Endothelial cell of umbilical vein (primary cell): ENCODE results near the gene DEPDC4. TPM values are rescaled to one million over a fixed set of nuclear protein-coding genes. Genes with fewer than 3 reads are reported as not detected.

Experiments used
- BruUV-seq: library from RNA; stranded (reverse); fragments of 400-500 nt; replicated peaks from 2 replicates; lab custom pipeline; 2021; lab: Mats Ljungman, UMichigan
- CTCF ChIA-PET: fragments of 300-600, 350-600 bp; sonication (Branson Sonifier 250); formaldehyde crosslinking; loops from one replicate; lab custom pipeline; 2021; ENCODE audit warnings: antibody characterized with exemption, inconsistent platforms; lab: Charles Lee
- POLR2A ChIA-PET: fragments of 300-600, 350-600 bp; sonication (Branson Sonifier 250); formaldehyde crosslinking; loops from one replicate; lab custom pipeline; 2021; ENCODE audit warnings: antibody characterized with exemption, inconsistent platforms; lab: Charles Lee
- DNase-seq: peaks from one replicate; pipeline ENCODE4 v3.0.0-alpha.2; 2011; ENCODE audit warnings: low read depth, low spot score
- FAIRE-seq: peaks from 2 replicates; lab custom pipeline; 2011; peaks lifted over from hg19 to GRCh38; lab: Jason Lieb, UNC
- H2AFZ ChIP-seq: 2 replicates; pipeline ENCODE4 v1.6.0; 2012; ENCODE audit warnings: low read depth, low read length, control low read depth, inconsistent platforms
- H3K27ac ChIP-seq: 2 replicates; pipeline ENCODE4 v1.5.1; 2011; ENCODE audit warnings: low read depth, mild to moderate bottlenecking, control low read depth, low read length, moderate library complexity; ENCODE audit not compliant: insufficient read depth
- H3K27me3 ChIP-seq, 2 experiments: 2 replicates each; pipeline versions ENCODE4 v1.6.0 to v1.6.1; 2011; ENCODE audit warnings: low read length in 2 of 2, mixed read lengths in 1 of 2; ENCODE audit not compliant: control insufficient read depth in 2 of 2, insufficient read depth in 2 of 2
- H3K36me3 ChIP-seq, 2 experiments: 2 replicates in 1 of 2; 3 replicates in 1 of 2; pipeline ENCODE4 v1.5.1; 2011; ENCODE audit warnings: low read length in 2 of 2, mild to moderate bottlenecking in 1 of 2, moderate library complexity in 1 of 2; ENCODE audit not compliant: control insufficient read depth in 2 of 2, insufficient read depth in 2 of 2; ENCODE audit errors: extremely low read depth in 1 of 2
- H3K4me1 ChIP-seq: 3 replicates; pipeline ENCODE4 v1.5.1; 2011; ENCODE audit warnings: mild to moderate bottlenecking, low read length; ENCODE audit not compliant: control insufficient read depth, insufficient read depth; ENCODE audit errors: extremely low read depth
- H3K4me2 ChIP-seq: 2 replicates; pipeline ENCODE4 v1.6.1; 2011; ENCODE audit warnings: low read length, control low read depth, mixed read lengths; ENCODE audit not compliant: insufficient read depth
- H3K4me3 ChIP-seq, 3 experiments: fragments of 200-600 bp in 1 of 3; sonication (generic), shearing (Covaris generic) in 1 of 3; replicated peaks in 1 of 3; 2 replicates each; pipeline ENCODE4 v1.5.1; 2011 to 2016; ENCODE audit warnings: control low read depth in 3 of 3, low read length in 3 of 3, mild to moderate bottlenecking in 2 of 3, inconsistent platforms in 1 of 3, low read depth in 1 of 3, moderate library complexity in 1 of 3; ENCODE audit not compliant: insufficient read depth in 1 of 3
- H3K79me2 ChIP-seq: 2 replicates; pipeline ENCODE4 v1.6.0; 2012; ENCODE audit warnings: low read length, inconsistent platforms; ENCODE audit not compliant: control insufficient read depth, insufficient read depth
- H3K9ac ChIP-seq: replicated peaks from 2 replicates; pipeline ENCODE3; 2011; ENCODE audit warnings: low read length, control low read depth; ENCODE audit not compliant: insufficient read depth; ENCODE audit errors: extremely low read depth
- H3K9me1 ChIP-seq: replicated peaks from 3 replicates; pipeline ENCODE4 v1.6.0; 2011; ENCODE audit warnings: mild to moderate bottlenecking, low read length; ENCODE audit not compliant: control insufficient read depth, insufficient read depth; ENCODE audit errors: extremely low read depth
- H3K9me3 ChIP-seq: replicated peaks from 2 replicates; pipeline ENCODE4 v1.5.1; 2012; ENCODE audit warnings: low read length, inconsistent platforms; ENCODE audit not compliant: control insufficient read depth, insufficient read depth
- H4K20me1 ChIP-seq: replicated peaks from 2 replicates; pipeline ENCODE3; 2011; ENCODE audit warnings: mild to moderate bottlenecking, low read length; ENCODE audit not compliant: control insufficient read depth, insufficient read depth; ENCODE audit errors: extremely low read depth
- FOS ChIP-seq: IDR thresholded peaks from 2 replicates; pipeline ENCODE4 v1.6.1; 2011; ENCODE audit warnings: mild to moderate bottlenecking, low read length, moderate library complexity, borderline replicate concordance; ENCODE audit not compliant: insufficient read depth
- GATA2 ChIP-seq: IDR thresholded peaks from 2 replicates; pipeline ENCODE4 v1.7.0; 2011; ENCODE audit warnings: low read depth, mild to moderate bottlenecking, moderate library complexity, mixed read lengths, low read length; ENCODE audit not compliant: insufficient read length, insufficient read depth
- JUN ChIP-seq: IDR thresholded peaks from 2 replicates; pipeline ENCODE4 v1.6.1; 2011; ENCODE audit warnings: borderline replicate concordance, low read depth; ENCODE audit not compliant: insufficient read length, insufficient read depth
- MAX ChIP-seq: IDR thresholded peaks from 2 replicates; pipeline ENCODE4 v1.6.1; 2011; ENCODE audit not compliant: insufficient read depth, insufficient read length
- MYC ChIP-seq: IDR thresholded peaks from one replicate; pipeline ENCODE4 v1.6.1; 2011; ENCODE audit warnings: mild to moderate bottlenecking, low read depth, low read length
- POLR2AphosphoS5 ChIP-seq: IDR thresholded peaks from 2 replicates; pipeline ENCODE4 v1.6.1; 2012; ENCODE audit warnings: low read depth, mild to moderate bottlenecking, control low read depth, low read length, moderate library complexity; ENCODE audit not compliant: insufficient read depth
- dilution Hi-C: fragments of 300-500 bp; cut with MboI; formaldehyde crosslinking; loops from one replicate; pipeline ENCODE4 v1.15.0; 2019; ENCODE audit warnings: low sequenced_read_pairs; ENCODE audit not compliant: extremely low pct_ligation_motif_present
- intact Hi-C: fragments of 100-400 bp; cut with micrococcal nuclease; formaldehyde crosslinking; loops from one replicate; pipeline ENCODE4 v1.10.0; 2022
- polyA plus RNA-seq, 4 experiments: library from polyadenylated mRNA; depleted of rRNA in 3 of 4; stranded (reverse) in 3 of 4; unstranded in 1 of 4; fragments of >200 nt; gene quantifications; 2 replicates each; pipeline versions ENCODE4 v1.2.1 to v1.2.3, GENCODE V29; 2011 to 2012; ENCODE audit warnings: missing spikeins in 1 of 4
- total RNA-seq: library from RNA; stranded (reverse); gene quantifications from 2 replicates; pipeline ENCODE4 v1.2.3, GENCODE V29; 2021
- TF ChIP-seq, protein P1 (sequence below), 2 donors: IDR thresholded peaks; 1 replicate in 1 of 2; 2 replicates in 1 of 2; pipeline ENCODE4 v1.5.1; 2011; ENCODE audit warnings: low read length in 2 of 2, mild to moderate bottlenecking in 2 of 2, moderate library complexity in 2 of 2, control low read depth in 1 of 2, inconsistent platforms in 1 of 2, low read depth in 1 of 2; ENCODE audit not compliant: insufficient read depth in 1 of 2; ENCODE audit errors: extremely low read depth in 1 of 2

The DEPDC4 gene
- total and polyA plus RNA-seq, 2 donors (not counting 3 experiments of a cell fraction or from before 2014, with no cell fraction given), result 0.15 to 0.66 TPM

GRCh38 chr12:100199347-100200149, 67.3 kb downstream of the DEPDC4 start:
- H3K9me1 ChIP-seq, result no peaks in the 10 kb centered on the region
- FAIRE-seq (peak; percentile 12), DNase-seq (peak; percentile 20)
- intact Hi-C loops (loop anchor here (1.0 to 10.0 kb wide), 5 partner anchors 45 to 1865 kb away; partner anchors contain the start of genes BLTP3B, DEPDC4, SCYL2 and WASHC3), dilution Hi-C loops (no loop called here)
- H3K27me3 ChIP-seq, result peaks cover 0 to 3% of the 10 kb centered on the region in 2 experiments
- ChIA-PET POLR2A (no interaction called here), CTCF (interaction anchor here (1.2 to 2.3 kb wide), 8 partner anchors 11 to 144 kb away, joined by 3 to 17 read pairs (median 5); partner anchors contain the start of genes DEPDC4 and SCYL2)
- peak overlapping the region; percentile 99 for H2AFZ ChIP-seq
- TF ChIP-seq GATA2 (no peak), POLR2AphosphoS5 (no peak), FOS (no peak), JUN (no peak), MYC (no peak), MAX (no peak)
- TF ChIP-seq, protein P1, sequence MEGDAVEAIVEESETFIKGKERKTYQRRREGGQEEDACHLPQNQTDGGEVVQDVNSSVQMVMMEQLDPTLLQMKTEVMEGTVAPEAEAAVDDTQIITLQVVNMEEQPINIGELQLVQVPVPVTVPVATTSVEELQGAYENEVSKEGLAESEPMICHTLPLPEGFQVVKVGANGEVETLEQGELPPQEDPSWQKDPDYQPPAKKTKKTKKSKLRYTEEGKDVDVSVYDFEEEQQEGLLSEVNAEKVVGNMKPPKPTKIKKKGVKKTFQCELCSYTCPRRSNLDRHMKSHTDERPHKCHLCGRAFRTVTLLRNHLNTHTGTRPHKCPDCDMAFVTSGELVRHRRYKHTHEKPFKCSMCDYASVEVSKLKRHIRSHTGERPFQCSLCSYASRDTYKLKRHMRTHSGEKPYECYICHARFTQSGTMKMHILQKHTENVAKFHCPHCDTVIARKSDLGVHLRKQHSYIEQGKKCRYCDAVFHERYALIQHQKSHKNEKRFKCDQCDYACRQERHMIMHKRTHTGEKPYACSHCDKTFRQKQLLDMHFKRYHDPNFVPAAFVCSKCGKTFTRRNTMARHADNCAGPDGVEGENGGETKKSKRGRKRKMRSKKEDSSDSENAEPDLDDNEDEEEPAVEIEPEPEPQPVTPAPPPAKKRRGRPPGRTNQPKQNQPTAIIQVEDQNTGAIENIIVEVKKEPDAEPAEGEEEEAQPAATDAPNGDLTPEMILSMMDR (IDR thresholded peaks at IDR 0.05; ENCODE audit: extremely low read depth in 1 of 2, insufficient read depth in 1 of 2, low read depth in 1 of 2, low read length in 2 of 2), result no peak
- no peak overlapping the region for H3K9ac ChIP-seq
- BruUV-seq, result no TSS peak
- no peak overlapping the region for H3K27ac ChIP-seq
- no peaks in the 10 kb centered on the region for H4K20me1 ChIP-seq
- H3K79me2 ChIP-seq, result peaks cover 15% of the 10 kb centered on the region
- H3K4me1 ChIP-seq, result peaks cover 4% of the 10 kb centered on the region
- H3K9me3 ChIP-seq, result no peaks in the 10 kb centered on the region
- no peaks in the 10 kb centered on the region for H3K36me3 ChIP-seq
- H3K4me3 ChIP-seq, result peak overlapping the region; percentile 74 to 99 (median 95)
- peak overlapping the region; percentile 100 for H3K4me2 ChIP-seq
